ENCODE data around the gene LARGE1.

LARGE1 gene

DNA sequence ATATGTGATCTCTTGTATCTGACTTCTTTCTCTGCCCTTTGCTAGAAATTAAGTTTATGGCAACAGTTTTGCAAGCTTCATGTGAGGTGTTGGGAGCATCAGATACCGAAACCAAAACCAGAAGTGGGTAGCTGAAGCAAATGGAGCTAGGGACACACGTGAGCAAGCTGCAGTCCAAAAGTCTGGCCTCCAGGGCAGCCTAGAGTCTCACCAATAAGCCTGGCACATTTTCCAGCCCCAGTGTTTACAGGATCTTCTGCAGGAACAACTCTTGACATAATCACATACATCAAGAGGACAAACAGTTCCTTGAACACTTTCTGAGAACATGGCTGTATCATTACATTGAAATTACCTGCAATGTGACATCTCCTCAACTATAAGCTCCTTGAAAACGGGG, 114.1 kb downstream of the LARGE1 start:
- no peaks in the 10 kb centered on the region for H3K36me3 ChIP-seq

GRCh38 chr22:33803371-33804282, 116.6 kb downstream of the LARGE1 start:
- no peak for DNase-seq
- Histone ChIP-seq H3K4me3 (ENCODE audit: low read depth, low read length) (no peak overlapping the region), H3K4me1 (no peaks in the 10 kb centered on the region), H3K9me3 (no peaks in the 10 kb centered on the region; the same call in 1 of the 2 replicates), H3K36me3 (no peaks in the 10 kb centered on the region), H3K27me3 (no peaks in the 10 kb centered on the region)
- TF ChIP-seq, protein P1, sequence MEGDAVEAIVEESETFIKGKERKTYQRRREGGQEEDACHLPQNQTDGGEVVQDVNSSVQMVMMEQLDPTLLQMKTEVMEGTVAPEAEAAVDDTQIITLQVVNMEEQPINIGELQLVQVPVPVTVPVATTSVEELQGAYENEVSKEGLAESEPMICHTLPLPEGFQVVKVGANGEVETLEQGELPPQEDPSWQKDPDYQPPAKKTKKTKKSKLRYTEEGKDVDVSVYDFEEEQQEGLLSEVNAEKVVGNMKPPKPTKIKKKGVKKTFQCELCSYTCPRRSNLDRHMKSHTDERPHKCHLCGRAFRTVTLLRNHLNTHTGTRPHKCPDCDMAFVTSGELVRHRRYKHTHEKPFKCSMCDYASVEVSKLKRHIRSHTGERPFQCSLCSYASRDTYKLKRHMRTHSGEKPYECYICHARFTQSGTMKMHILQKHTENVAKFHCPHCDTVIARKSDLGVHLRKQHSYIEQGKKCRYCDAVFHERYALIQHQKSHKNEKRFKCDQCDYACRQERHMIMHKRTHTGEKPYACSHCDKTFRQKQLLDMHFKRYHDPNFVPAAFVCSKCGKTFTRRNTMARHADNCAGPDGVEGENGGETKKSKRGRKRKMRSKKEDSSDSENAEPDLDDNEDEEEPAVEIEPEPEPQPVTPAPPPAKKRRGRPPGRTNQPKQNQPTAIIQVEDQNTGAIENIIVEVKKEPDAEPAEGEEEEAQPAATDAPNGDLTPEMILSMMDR (IDR thresholded peaks at IDR 0.05; ENCODE audit: low read depth, low read length) = no peak

More for the DNA sequence above, 114.1 kb downstream of the LARGE1 start:
- TF ChIP-seq, protein P1 (IDR thresholded peaks at IDR 0.05; ENCODE audit: low read depth, low read length) = no peak
- no peak overlapping the region for H3K4me3 ChIP-seq (ENCODE audit: low read depth, low read length)
- H3K9me3 ChIP-seq = no peaks in the 10 kb centered on the region; the same call in 1 of the 2 replicates
- no peak for DNase-seq
- H3K4me1 ChIP-seq = no peaks in the 10 kb centered on the region
- no peaks in the 10 kb centered on the region for H3K27me3 ChIP-seq

- Histone ChIP-seq H3K27me3 (no peaks in the 10 kb centered on the region), H3K4me1 (no peaks in the 10 kb centered on the region), H3K9me3 (no peaks in the 10 kb centered on the region; the same call in 1 of the 2 replicates), H3K36me3 (no peaks in the 10 kb centered on the region), H3K4me3 (ENCODE audit: low read depth, low read length) (no peak overlapping the region)
- TF ChIP-seq, protein P1 (IDR thresholded peaks at IDR 0.05; ENCODE audit: low read depth, low read length) = no peak
- DNase-seq = no peak
Observed at GRCh38 chr22:33798401-33798800, 121.9 kb downstream of the LARGE1 start.

- no peaks in the 10 kb centered on the region for H3K36me3 ChIP-seq
- no peak for DNase-seq
- TF ChIP-seq, protein P1 (IDR thresholded peaks at IDR 0.05; ENCODE audit: low read depth, low read length) = no peak
- no peaks in the 10 kb centered on the region; the same call in 1 of the 2 replicates for H3K9me3 ChIP-seq
- no peaks in the 10 kb centered on the region for H3K4me1 ChIP-seq
- no peak overlapping the region for H3K4me3 ChIP-seq (ENCODE audit: low read depth, low read length)
- no peaks in the 10 kb centered on the region for H3K27me3 ChIP-seq
Observed at GRCh38 chr22:33796494-33796893, 123.8 kb downstream of the LARGE1 start.

DNA sequence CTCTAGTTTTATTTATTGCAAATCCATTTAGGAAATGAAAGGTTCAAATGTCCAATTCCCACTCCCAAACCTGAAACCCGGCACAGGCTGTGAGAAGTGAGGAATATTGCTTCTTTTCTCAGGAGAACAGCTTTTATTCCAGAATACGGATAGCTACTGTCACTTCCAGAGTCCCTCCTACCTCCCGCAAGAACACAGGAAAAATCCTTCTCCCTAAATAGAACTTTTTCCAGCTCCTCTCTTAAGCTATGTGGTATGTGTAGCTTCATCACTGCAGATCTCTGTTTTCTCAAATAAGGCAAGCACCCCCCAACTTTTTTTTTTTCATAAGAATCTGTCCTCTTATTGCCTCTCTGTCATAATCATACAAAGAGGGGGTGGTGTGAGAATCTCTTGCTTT, 126.8 kb downstream of the LARGE1 start:
- no peaks in the 10 kb centered on the region for H3K4me1 ChIP-seq
- H3K36me3 ChIP-seq = no peaks in the 10 kb centered on the region
- no peaks in the 10 kb centered on the region; the same call in 1 of the 2 replicates for H3K9me3 ChIP-seq
- no peak overlapping the region for H3K4me3 ChIP-seq (ENCODE audit: low read depth, low read length)
- no peak for DNase-seq
- no peaks in the 10 kb centered on the region for H3K27me3 ChIP-seq
- TF ChIP-seq, protein P1 (IDR thresholded peaks at IDR 0.05; ENCODE audit: low read depth, low read length) = no peak

GRCh38 chr22:33792832-33793231, 127.4 kb downstream of the LARGE1 start:
- Histone ChIP-seq H3K36me3 (no peaks in the 10 kb centered on the region), H3K4me3 (ENCODE audit: low read depth, low read length) (no peak overlapping the region), H3K27me3 (no peaks in the 10 kb centered on the region), H3K4me1 (no peaks in the 10 kb centered on the region), H3K9me3 (no peaks in the 10 kb centered on the region; the same call in 1 of the 2 replicates)
- TF ChIP-seq, protein P1 (IDR thresholded peaks at IDR 0.05; ENCODE audit: low read depth, low read length) = no peak
- no peak for DNase-seq

Measured in BE2C (cell line).